GM15510 (cell line): ENCODE measurements around the gene RPS21.

Source experiments
- POLR2A ChIP-seq: IDR thresholded peaks from 3 replicates; pipeline ENCODE4 v1.6.1; 2011; ENCODE audit warnings: borderline replicate concordance; ENCODE audit not compliant: insufficient read length; ENCODE audit errors: extremely low read depth

RPS21 gene

GRCh38 chr20:62368392-62368975, 18.4 kb upstream of the RPS21 start:
- TF ChIP-seq POLR2A: no peak

- TF ChIP-seq POLR2A: no peak
Measured at GRCh38 chr20:62368976-62369814, 17.7 kb upstream of the RPS21 start.

GRCh38 chr20:62369815-62370114, 17.1 kb upstream of the RPS21 start:
- no peak for TF ChIP-seq POLR2A

GRCh38 chr20:62370115-62370806, 16.6 kb upstream of the RPS21 start:
- TF ChIP-seq POLR2A: no peak

GRCh38 chr20:62370807-62371587, 15.9 kb upstream of the RPS21 start:
- no peak for TF ChIP-seq POLR2A

GRCh38 chr20:62371588-62372041, 15.3 kb upstream of the RPS21 start:
- no peak for TF ChIP-seq POLR2A

GRCh38 chr20:62372042-62372993, 14.6 kb upstream of the RPS21 start:
- no peak for TF ChIP-seq POLR2A

- no peak for TF ChIP-seq POLR2A
Measured at GRCh38 chr20:62374331-62375152, 12.4 kb upstream of the RPS21 start.

- TF ChIP-seq POLR2A: no peak
Measured at GRCh38 chr20:62376112-62377063, 10.5 kb upstream of the RPS21 start.

- no peak for TF ChIP-seq POLR2A
Measured at GRCh38 chr20:62377064-62377461, 9.8 kb upstream of the RPS21 start.

- TF ChIP-seq POLR2A: no peak
Measured at GRCh38 chr20:62377615-62378178, 9.2 kb upstream of the RPS21 start.

GRCh38 chr20:62378215-62378614, 8.7 kb upstream of the RPS21 start:
- no peak for TF ChIP-seq POLR2A
